Measurements from ENCODE around the gene GIPC2. TPM values are rescaled to one million over a fixed set of nuclear protein-coding genes. Genes with fewer than 3 reads are reported as not detected.

The GIPC2 gene
- total and polyA plus RNA-seq, 2 donors (not counting 3 experiments of a cell fraction or from before 2014, with no cell fraction given): 2.8 to 9.6 TPM

- Histone ChIP-seq H3K79me2 (ENCODE audit: control insufficient read depth, insufficient read depth, low read length) (peaks cover 93% of the 10 kb centered on the region), H3K9ac (replicated peaks; ENCODE audit: extremely low read depth, insufficient read depth, low read length) (peak overlapping the region; percentile 98)
Measured at GRCh38 chr1:78009836-78010235, 35.9 kb upstream of the GIPC2 start.

More at GRCh38 chr1:78009836-78010235, 35.9 kb upstream of the GIPC2 start:
- TF ChIP-seq GATA2 (IDR thresholded peaks at IDR 0.05; ENCODE audit: insufficient read depth, insufficient read length, low read depth, low read length): no peak
- no peak for TF ChIP-seq JUN (IDR thresholded peaks at IDR 0.05; ENCODE audit: borderline replicate concordance, insufficient read depth, insufficient read length, low read depth)
- TF ChIP-seq, protein P1, sequence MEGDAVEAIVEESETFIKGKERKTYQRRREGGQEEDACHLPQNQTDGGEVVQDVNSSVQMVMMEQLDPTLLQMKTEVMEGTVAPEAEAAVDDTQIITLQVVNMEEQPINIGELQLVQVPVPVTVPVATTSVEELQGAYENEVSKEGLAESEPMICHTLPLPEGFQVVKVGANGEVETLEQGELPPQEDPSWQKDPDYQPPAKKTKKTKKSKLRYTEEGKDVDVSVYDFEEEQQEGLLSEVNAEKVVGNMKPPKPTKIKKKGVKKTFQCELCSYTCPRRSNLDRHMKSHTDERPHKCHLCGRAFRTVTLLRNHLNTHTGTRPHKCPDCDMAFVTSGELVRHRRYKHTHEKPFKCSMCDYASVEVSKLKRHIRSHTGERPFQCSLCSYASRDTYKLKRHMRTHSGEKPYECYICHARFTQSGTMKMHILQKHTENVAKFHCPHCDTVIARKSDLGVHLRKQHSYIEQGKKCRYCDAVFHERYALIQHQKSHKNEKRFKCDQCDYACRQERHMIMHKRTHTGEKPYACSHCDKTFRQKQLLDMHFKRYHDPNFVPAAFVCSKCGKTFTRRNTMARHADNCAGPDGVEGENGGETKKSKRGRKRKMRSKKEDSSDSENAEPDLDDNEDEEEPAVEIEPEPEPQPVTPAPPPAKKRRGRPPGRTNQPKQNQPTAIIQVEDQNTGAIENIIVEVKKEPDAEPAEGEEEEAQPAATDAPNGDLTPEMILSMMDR (IDR thresholded peaks at IDR 0.05; ENCODE audit: extremely low read depth in 1 of 2, insufficient read depth in 1 of 2, low read depth in 1 of 2, low read length in 2 of 2): no peak
- no peak for TF ChIP-seq MYC (IDR thresholded peaks at IDR 0.05; ENCODE audit: low read depth, low read length)
- TF ChIP-seq, protein P2, sequence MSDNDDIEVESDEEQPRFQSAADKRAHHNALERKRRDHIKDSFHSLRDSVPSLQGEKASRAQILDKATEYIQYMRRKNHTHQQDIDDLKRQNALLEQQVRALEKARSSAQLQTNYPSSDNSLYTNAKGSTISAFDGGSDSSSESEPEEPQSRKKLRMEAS (IDR thresholded peaks at IDR 0.05; ENCODE audit: insufficient read depth, insufficient read length): no peak
- TF ChIP-seq POLR2AphosphoS5 (IDR thresholded peaks at IDR 0.05; ENCODE audit: insufficient read depth, low read depth, low read length): no peak
- no peak for TF ChIP-seq POLR2A (IDR thresholded peaks at IDR 0.05; ENCODE audit: low read depth, low read length)
- TF ChIP-seq FOS (IDR thresholded peaks at IDR 0.05; ENCODE audit: borderline replicate concordance, insufficient read depth, low read length): no peak
- no peak for TF ChIP-seq EZH2 (IDR thresholded peaks at IDR 0.05; ENCODE audit: borderline replicate concordance, low read depth, low read length, severe bottlenecking)
- dilution Hi-C loops (cut with MboI; ENCODE audit: extremely low pct_ligation_motif_present, low sequenced_read_pairs) (no loop called here), intact Hi-C loops (cut with micrococcal nuclease) (no loop called here)
- Histone ChIP-seq H4K20me1 (replicated peaks; ENCODE audit: control insufficient read depth, extremely low read depth, insufficient read depth, low read length) (peaks cover 5% of the 10 kb centered on the region), H3K9me1 (replicated peaks; ENCODE audit: control insufficient read depth, extremely low read depth, insufficient read depth, low read length) (peaks cover 3% of the 10 kb centered on the region), H3K4me2 (ENCODE audit: insufficient read depth, low read length) (peak overlapping the region; percentile 100), H3K36me3 (ENCODE audit: control insufficient read depth in 2 of 2, extremely low read depth in 1 of 2, insufficient read depth in 2 of 2, low read length in 2 of 2) (peaks cover 7 to 17% of the 10 kb centered on the region in 2 experiments), H3K27me3 (ENCODE audit: control insufficient read depth in 2 of 2, insufficient read depth in 2 of 2, low read length in 2 of 2) (no peaks in the 10 kb centered on the region), H3K27ac (ENCODE audit: insufficient read depth, low read depth, low read length) (peak overlapping the region; percentile 70), H3K4me3 (replicated peaks in 1 of 3; ENCODE audit: insufficient read depth in 1 of 3, low read depth in 1 of 3, low read length in 3 of 3) (peak overlapping the region; percentile 69 to 99 (median 98)), H3K4me1 (ENCODE audit: control insufficient read depth, extremely low read depth, insufficient read depth, low read length) (peaks cover 29% of the 10 kb centered on the region), H2AFZ (ENCODE audit: low read depth, low read length) (no peak overlapping the region), H3K9me3 (replicated peaks; ENCODE audit: control insufficient read depth, insufficient read depth, low read length) (no peaks in the 10 kb centered on the region)
- DNase-seq (ENCODE audit: low read depth, low spot score): peak; percentile 37
- ChIA-PET CTCF (interaction anchor here (0.9 to 15.7 kb wide), 8 partner anchors 8 to 104 kb away, joined by 3 to 250 read pairs (median 4); no protein-coding TSS in a partner anchor), POLR2A (interaction anchor here (1.4 to 2.1 kb wide), 3 partner anchors 31 to 92 kb away, joined by 3 to 5 read pairs (median 4); partner anchors contain the start of gene FUBP1)
- FAIRE-seq: no peak
- BruUV-seq (replicated peaks): no TSS peak
